ENCODE data around the gene CLEC16A. TPM values are rescaled to one million over a fixed set of nuclear protein-coding genes. Genes with fewer than 3 reads are reported as not detected.

Gene CLEC16A
- total and polyA plus RNA-seq, 9 of the 15 experiments (the other 6 are each of a cell fraction or from before 2014, with no cell fraction given), result 1.00 to 22.3 (median 10.0) TPM

DNA sequence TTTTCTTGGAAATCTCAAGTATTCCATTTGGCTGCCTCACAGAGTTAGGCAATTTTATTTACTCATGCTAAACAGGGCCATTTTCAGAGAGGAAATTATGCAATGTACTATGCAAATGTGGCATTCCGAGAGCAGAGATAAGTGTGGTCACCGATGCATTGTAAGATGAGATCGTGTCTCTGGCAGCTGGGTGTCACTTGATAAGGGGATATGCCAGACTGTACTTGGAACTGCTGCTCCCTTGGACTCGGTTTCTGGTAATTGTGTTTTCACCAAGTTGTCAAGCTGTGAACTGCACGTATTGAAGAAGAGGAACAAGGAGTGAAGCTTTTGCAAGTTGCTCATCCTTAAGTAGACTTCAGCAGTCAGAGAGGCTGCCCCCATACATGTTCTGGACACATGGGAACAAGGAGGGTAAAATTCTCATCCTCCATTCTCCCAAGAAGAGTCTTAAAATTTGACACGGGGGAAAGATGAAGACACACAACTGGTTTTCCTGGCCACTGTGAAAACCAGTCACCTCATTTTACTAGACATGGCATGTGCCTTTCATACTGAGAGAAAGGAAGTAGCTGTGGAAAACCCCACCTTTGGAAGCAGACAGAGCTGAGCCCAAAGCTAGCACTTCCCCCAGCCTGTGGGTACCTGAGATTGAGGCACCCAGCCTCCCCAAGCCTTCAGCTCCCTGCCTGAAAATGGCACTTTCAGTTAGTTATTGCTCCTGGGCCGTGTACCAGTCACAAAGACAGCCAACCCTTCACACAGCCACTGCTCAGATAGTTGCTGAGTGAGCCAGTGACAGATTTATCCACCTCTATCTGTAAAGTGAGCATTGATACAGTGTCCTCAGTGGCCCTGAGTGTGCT is 160.9 kb downstream of the CLEC16A start (continued):
- TF ChIP-seq ZNF696 (CRISPR knock-in tag; conservative IDR thresholded peaks at IDR 0.05), result no peak
- TF ChIP-seq, protein P1, sequence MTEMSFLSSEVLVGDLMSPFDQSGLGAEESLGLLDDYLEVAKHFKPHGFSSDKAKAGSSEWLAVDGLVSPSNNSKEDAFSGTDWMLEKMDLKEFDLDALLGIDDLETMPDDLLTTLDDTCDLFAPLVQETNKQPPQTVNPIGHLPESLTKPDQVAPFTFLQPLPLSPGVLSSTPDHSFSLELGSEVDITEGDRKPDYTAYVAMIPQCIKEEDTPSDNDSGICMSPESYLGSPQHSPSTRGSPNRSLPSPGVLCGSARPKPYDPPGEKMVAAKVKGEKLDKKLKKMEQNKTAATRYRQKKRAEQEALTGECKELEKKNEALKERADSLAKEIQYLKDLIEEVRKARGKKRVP (CRISPR knock-in tag; IDR thresholded peaks at IDR 0.05), result no peak
- TF ChIP-seq SIRT6 (IDR thresholded peaks at IDR 0.05; ENCODE audit: low read depth, low read length), result no peak
- TF ChIP-seq SP2 (IDR thresholded peaks at IDR 0.05; ENCODE audit: extremely low read depth, low read depth, low read length, poor library complexity, severe bottlenecking), result no peak
- TF ChIP-seq ZNF77 (CRISPR knock-in tag; IDR thresholded peaks at IDR 0.05), result no peak
- no peak for TF ChIP-seq ZNF695 (CRISPR knock-in tag; IDR thresholded peaks at IDR 0.05)
- peak; percentile 98 for TF ChIP-seq SMARCE1 (IDR thresholded peaks at IDR 0.05)
- TF ChIP-seq, protein P2, sequence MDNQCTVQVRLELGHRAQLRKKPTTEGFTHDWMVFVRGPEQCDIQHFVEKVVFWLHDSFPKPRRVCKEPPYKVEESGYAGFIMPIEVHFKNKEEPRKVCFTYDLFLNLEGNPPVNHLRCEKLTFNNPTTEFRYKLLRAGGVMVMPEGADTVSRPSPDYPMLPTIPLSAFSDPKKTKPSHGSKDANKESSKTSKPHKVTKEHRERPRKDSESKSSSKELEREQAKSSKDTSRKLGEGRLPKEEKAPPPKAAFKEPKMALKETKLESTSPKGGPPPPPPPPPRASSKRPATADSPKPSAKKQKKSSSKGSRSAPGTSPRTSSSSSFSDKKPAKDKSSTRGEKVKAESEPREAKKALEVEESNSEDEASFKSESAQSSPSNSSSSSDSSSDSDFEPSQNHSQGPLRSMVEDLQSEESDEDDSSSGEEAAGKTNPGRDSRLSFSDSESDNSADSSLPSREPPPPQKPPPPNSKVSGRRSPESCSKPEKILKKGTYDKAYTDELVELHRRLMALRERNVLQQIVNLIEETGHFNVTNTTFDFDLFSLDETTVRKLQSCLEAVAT (IDR thresholded peaks at IDR 0.05), result peak; percentile 38 to 89; a peak in 3 of 4 replicates
- TF ChIP-seq, protein P3, sequence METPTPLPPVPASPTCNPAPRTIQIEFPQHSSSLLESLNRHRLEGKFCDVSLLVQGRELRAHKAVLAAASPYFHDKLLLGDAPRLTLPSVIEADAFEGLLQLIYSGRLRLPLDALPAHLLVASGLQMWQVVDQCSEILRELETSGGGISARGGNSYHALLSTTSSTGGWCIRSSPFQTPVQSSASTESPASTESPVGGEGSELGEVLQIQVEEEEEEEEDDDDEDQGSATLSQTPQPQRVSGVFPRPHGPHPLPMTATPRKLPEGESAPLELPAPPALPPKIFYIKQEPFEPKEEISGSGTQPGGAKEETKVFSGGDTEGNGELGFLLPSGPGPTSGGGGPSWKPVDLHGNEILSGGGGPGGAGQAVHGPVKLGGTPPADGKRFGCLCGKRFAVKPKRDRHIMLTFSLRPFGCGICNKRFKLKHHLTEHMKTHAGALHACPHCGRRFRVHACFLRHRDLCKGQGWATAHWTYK (CRISPR knock-in tag; IDR thresholded peaks at IDR 0.05), result peak; percentile 56; the same call in 1 of the 2 replicates
- TF ChIP-seq ELF4 (CRISPR knock-in tag; IDR thresholded peaks at IDR 0.05), result peak; percentile 42; the same call in 1 of the 2 replicates
- no peak for TF ChIP-seq PHTF2 (CRISPR knock-in tag; IDR thresholded peaks at IDR 0.05)
- TF ChIP-seq NUFIP1 (IDR thresholded peaks at IDR 0.05; ENCODE audit: partially characterized antibody), result no peak
- TF ChIP-seq, protein P4, sequence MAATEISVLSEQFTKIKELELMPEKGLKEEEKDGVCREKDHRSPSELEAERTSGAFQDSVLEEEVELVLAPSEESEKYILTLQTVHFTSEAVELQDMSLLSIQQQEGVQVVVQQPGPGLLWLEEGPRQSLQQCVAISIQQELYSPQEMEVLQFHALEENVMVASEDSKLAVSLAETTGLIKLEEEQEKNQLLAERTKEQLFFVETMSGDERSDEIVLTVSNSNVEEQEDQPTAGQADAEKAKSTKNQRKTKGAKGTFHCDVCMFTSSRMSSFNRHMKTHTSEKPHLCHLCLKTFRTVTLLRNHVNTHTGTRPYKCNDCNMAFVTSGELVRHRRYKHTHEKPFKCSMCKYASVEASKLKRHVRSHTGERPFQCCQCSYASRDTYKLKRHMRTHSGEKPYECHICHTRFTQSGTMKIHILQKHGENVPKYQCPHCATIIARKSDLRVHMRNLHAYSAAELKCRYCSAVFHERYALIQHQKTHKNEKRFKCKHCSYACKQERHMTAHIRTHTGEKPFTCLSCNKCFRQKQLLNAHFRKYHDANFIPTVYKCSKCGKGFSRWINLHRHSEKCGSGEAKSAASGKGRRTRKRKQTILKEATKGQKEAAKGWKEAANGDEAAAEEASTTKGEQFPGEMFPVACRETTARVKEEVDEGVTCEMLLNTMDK (IDR thresholded peaks at IDR 0.05; ENCODE audit: borderline replicate concordance, insufficient read depth, low read depth, low read length, poor library complexity, severe bottlenecking), result no peak
- TF ChIP-seq NR2C2 (CRISPR knock-in tag; IDR thresholded peaks at IDR 0.05), result no peak
- peak; percentile 63; the same call in 1 of the 2 replicates for TF ChIP-seq NR2C2 (tag; IDR thresholded peaks at IDR 0.05)
- peak; percentile 94 for TF ChIP-seq NFIC (IDR thresholded peaks at IDR 0.05)
- no peak for TF ChIP-seq ZNF75A (CRISPR knock-in tag; IDR thresholded peaks at IDR 0.05)
- no peak for TF ChIP-seq ZNF347 (CRISPR knock-in tag; IDR thresholded peaks at IDR 0.05; ENCODE audit: low read depth)
- no peak for TF ChIP-seq ZSCAN29 (IDR thresholded peaks at IDR 0.05)
- peak; percentile 95 for TF ChIP-seq ZNF589 (CRISPR knock-in tag; IDR thresholded peaks at IDR 0.05; ENCODE audit: low read depth)
- peak; percentile 83 for TF ChIP-seq RBBP5 (IDR thresholded peaks at IDR 0.05; ENCODE audit: borderline replicate concordance, insufficient read depth, low read length, poor library complexity, severe bottlenecking)
- peak; percentile 98 for TF ChIP-seq CCNT2 (IDR thresholded peaks at IDR 0.05; ENCODE audit: borderline replicate concordance, extremely low read depth, insufficient read length, low read depth, low read length)
- TF ChIP-seq ZC3H11A (IDR thresholded peaks at IDR 0.05; ENCODE audit: low read depth, low read length), result no peak

Data from K562 (cell line).